ENCODE data around the gene LRRC49.
A peak's percentile ranks its signal among the peaks of the same experiment; 100 is the strongest.
"Not testable (repeated sequence)": the region's sequence is repeated elsewhere in the genome, so short reads cannot be mapped to it uniquely, and the experiment has no call there.

Gene LRRC49

GRCh38 chr15:70892002-70892911 is at the start of gene LRRC49, which contains the start of gene THAP10:
TSS of gene LRRC49 (plus strand) at chr15:70892826. CDS start at chr15:70892895, 69 bp downstream.
TSS of gene THAP10 (minus strand) at chr15:70892433. CDS start at chr15:70892272, 161 bp downstream.
- peak; percentile 41 to 61 for DNase-seq

GRCh38 chr15:70845602-70846360 is 46.8 kb upstream of the LRRC49 start:
- no peak for DNase-seq

- DNase-seq = no peak
These were observed 40.7 kb upstream of the LRRC49 start for GRCh38 chr15:70851889-70852288.

GRCh38 chr15:70852501-70853317 is 39.9 kb upstream of the LRRC49 start:
- DNase-seq = no peak

GRCh38 chr15:70853318-70853972 is 39.2 kb upstream of the LRRC49 start:
- DNase-seq = peak in 1 of 2 donors; percentile 24

GRCh38 chr15:70853973-70854665 is 38.5 kb upstream of the LRRC49 start, which contains the start of gene LARP6:
TSS of gene LARP6 (minus strand) at chr15:70854157. CDS start at chr15:70854088, 69 bp downstream.
- peak; percentile 23 to 54 for DNase-seq

GRCh38 chr15:70854666-70854976 is 38.0 kb upstream of the LRRC49 start:
- no peak for DNase-seq

- no peak for DNase-seq
These were observed 36.9 kb upstream of the LRRC49 start for GRCh38 chr15:70855764-70856163.

- no peak for DNase-seq
These were observed 36.3 kb upstream of the LRRC49 start for GRCh38 chr15:70856177-70856883.

GRCh38 chr15:70856884-70857561 is 35.6 kb upstream of the LRRC49 start:
- no peak for DNase-seq

GRCh38 chr15:70857562-70858285 is 34.9 kb upstream of the LRRC49 start:
- no peak for DNase-seq

- not testable (repeated sequence) for DNase-seq
These were observed 33.9 kb upstream of the LRRC49 start for GRCh38 chr15:70858614-70859321.

- DNase-seq = no peak
These were observed 33.2 kb upstream of the LRRC49 start for GRCh38 chr15:70859322-70859908.

GRCh38 chr15:70859998-70860397 is 32.6 kb upstream of the LRRC49 start:
- no peak for DNase-seq

GRCh38 chr15:70863450-70864218 is 29.0 kb upstream of the LRRC49 start:
- DNase-seq = no peak

- DNase-seq = no peak
These were observed 25.5 kb upstream of the LRRC49 start for GRCh38 chr15:70866982-70867641.

- DNase-seq = no peak
These were observed 24.6 kb upstream of the LRRC49 start for GRCh38 chr15:70867911-70868467.
